Transverse colon (tissue), 4 donors: ENCODE data around the gene SPPL3. TPM values are rescaled to one million over a fixed set of nuclear protein-coding genes. Genes with fewer than 3 reads are reported as not detected.
"Not testable (repeated sequence)": the region's sequence is repeated elsewhere in the genome, so short reads cannot be mapped to it uniquely, and the experiment has no call there.

Source experiments
- DNase-seq: peaks from one replicate; pipeline ENCODE4 v3.0.0-alpha.2; 2019
- H3K27ac ChIP-seq, 4 donors: fragments of 200-600 bp; sonication (generic); 2 replicates each; pipeline ENCODE4 v1.5.1; 2016 to 2018; ENCODE audit warnings: inconsistent platforms in 4 of 4
- H3K27me3 ChIP-seq: fragments of 200-600 bp; sonication (generic); 2 replicates; pipeline ENCODE4 v1.5.1; 2017; ENCODE audit warnings: inconsistent platforms
- H3K36me3 ChIP-seq, 4 donors: fragments of 200-600 bp; sonication (generic); 2 replicates each; pipeline ENCODE4 v1.5.1; 2017 to 2019; ENCODE audit warnings: inconsistent platforms in 4 of 4
- H3K4me1 ChIP-seq, 4 donors: fragments of 200-600 bp; sonication (generic); 2 replicates each; pipeline ENCODE4 v1.5.1; 2017 to 2020; ENCODE audit warnings: inconsistent platforms in 4 of 4
- H3K4me3 ChIP-seq, 4 donors: fragments of 200-600 bp; sonication (generic); 1 replicate in 1 of 4; 2 replicates in 3 of 4; pipeline versions ENCODE4 v1.5.1 to v1.6.1; 2017 to 2019; ENCODE audit warnings: inconsistent platforms in 4 of 4
- H3K9me3 ChIP-seq, 2 donors: fragments of 200-600 bp; sonication (generic); 2 replicates each; pipeline ENCODE4 v1.5.1; 2017 to 2019; ENCODE audit warnings: inconsistent platforms in 2 of 2
- EP300 ChIP-seq: sonication (generic); formaldehyde crosslinking; IDR thresholded peaks from one replicate; pipeline ENCODE4 v1.6.1; 2017; ENCODE audit warnings: antibody characterized with exemption, low read depth
- POLR2A ChIP-seq: fragments of 450-650 bp; IDR thresholded peaks from one replicate; pipeline ENCODE4 v1.6.1; 2016; ENCODE audit warnings: antibody characterized with exemption, mild to moderate bottlenecking, moderate library complexity
- POLR2AphosphoS5 ChIP-seq, 3 donors: sonication (generic); formaldehyde crosslinking; IDR thresholded peaks; one replicate each; pipeline ENCODE4 v1.6.1; 2016; ENCODE audit warnings: antibody characterized with exemption in 3 of 3
- WGBS, 2 donors: methylation state at CpG; one replicate each; pipeline ENCODE4 v1.1.5; 2018; ENCODE audit warnings: low coverage in 1 of 2; 5-methylcytosine and 5-hydroxymethylcytosine counted together
- in situ Hi-C, 4 donors: fragments of 200-750 bp; cut with MboI; loops; one replicate each; pipeline versions ENCODE4 v1.15.0 to v1.15.1; 2017; ENCODE audit warnings: low sequenced_read_pairs in 3 of 4, low pct_ligation_motif_present in 1 of 4, low pct_unique_long_range_greater_than_20kb in 1 of 4
- intact Hi-C: fragments of 100-400 bp; cut with DNase I; formaldehyde crosslinking; loops from one replicate; pipeline ENCODE4 v1.15.1; 2023; ENCODE audit warnings: low total_unique reads
- total RNA-seq, 4 donors: library from RNA; depleted of rRNA; stranded (reverse); fragments of >200 nt; gene quantifications; one replicate each; pipeline ENCODE4 v1.1.0, GENCODE V29; 2016
- TF ChIP-seq, protein P1 (sequence below), 5 experiments: fragments of 200-600 bp in 3 of 5; fragments of 450-650 bp in 2 of 5; sonication (generic) in 3 of 5; IDR thresholded peaks; 1 replicate in 2 of 5; 2 replicates in 3 of 5; pipeline ENCODE4 v1.5.1; 2016 to 2017; ENCODE audit warnings: antibody characterized with exemption in 5 of 5, inconsistent platforms in 3 of 5, mild to moderate bottlenecking in 2 of 5, moderate library complexity in 1 of 5

SPPL3 gene
- total RNA-seq, 4 donors from 2014 or later = 34.7 to 45.4 (median 41.6) TPM

DNA sequence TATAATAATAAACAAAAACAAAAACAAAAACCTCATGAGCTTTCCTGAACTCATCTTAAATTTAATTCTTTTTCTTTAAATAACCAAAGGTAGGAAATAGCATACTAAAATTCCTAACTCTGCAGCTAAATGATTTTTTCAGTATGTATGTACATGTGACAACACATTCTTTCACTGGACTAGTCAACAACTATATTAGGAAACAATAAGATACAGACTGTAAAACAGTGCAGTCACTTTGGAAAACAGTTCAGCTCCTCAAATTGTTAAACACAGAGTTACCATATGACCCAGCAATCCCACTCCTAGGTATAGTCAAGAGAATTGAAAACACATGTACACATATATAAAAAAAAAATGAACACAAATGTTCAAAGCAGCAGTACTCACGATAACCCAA, 64.7 kb downstream of the SPPL3 start:
- Histone ChIP-seq H3K9me3 (no peaks in the 10 kb centered on the region), H3K27me3 (no peaks in the 10 kb centered on the region), H3K36me3 (no peaks in the 10 kb centered on the region), H3K4me1 (peaks cover 0 to 29% (median 16%) of the 10 kb centered on the region in 4 donors), H3K4me3 (no peak overlapping the region), H3K27ac (no peak overlapping the region)
- in situ Hi-C loops (no loop called here), intact Hi-C loops (no loop called here)
- WGBS, 2 donors = 86 to 89% methylated on average over 1 of the region's 1 CpG
- no peak for TF ChIP-seq POLR2A
- no peak for TF ChIP-seq EP300
- TF ChIP-seq, protein P1, sequence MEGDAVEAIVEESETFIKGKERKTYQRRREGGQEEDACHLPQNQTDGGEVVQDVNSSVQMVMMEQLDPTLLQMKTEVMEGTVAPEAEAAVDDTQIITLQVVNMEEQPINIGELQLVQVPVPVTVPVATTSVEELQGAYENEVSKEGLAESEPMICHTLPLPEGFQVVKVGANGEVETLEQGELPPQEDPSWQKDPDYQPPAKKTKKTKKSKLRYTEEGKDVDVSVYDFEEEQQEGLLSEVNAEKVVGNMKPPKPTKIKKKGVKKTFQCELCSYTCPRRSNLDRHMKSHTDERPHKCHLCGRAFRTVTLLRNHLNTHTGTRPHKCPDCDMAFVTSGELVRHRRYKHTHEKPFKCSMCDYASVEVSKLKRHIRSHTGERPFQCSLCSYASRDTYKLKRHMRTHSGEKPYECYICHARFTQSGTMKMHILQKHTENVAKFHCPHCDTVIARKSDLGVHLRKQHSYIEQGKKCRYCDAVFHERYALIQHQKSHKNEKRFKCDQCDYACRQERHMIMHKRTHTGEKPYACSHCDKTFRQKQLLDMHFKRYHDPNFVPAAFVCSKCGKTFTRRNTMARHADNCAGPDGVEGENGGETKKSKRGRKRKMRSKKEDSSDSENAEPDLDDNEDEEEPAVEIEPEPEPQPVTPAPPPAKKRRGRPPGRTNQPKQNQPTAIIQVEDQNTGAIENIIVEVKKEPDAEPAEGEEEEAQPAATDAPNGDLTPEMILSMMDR (IDR thresholded peaks at IDR 0.05) = no peak
- TF ChIP-seq POLR2AphosphoS5 (IDR thresholded peaks at IDR 0.05) = no peak
- DNase-seq = no peak

DNA sequence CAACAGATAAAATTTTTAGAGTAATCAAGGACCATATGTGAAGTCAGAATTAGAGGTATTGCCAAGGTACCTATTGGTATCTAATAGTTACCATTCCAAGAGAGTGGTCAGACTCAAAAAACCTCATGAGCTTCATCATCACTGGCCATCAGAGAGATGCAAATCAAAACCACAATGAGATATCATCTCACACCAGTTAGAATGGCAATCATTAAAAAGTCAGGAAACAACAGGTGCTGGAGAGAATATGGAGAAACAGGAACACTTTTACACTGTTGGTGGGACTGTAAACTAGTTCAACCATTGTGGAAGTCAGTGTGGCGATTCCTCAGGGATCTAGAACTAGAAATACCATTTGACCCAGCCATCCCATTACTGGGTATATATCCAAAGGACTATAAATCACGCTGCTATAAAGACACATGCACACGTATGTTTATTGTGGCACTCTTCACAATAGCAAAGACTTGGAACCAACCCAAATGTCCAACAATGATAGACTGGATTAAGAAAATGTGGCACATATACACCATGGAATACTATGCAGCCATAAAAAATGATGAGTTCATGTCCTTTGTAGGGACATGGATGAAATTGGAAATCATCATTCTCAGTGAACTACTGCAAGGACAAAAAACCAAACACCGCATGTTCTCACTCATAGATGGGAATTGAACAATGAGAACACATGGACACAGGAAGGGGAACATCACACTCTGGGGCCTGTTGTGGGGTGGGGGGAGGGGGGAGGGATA, 65.4 kb downstream of the SPPL3 start:
- DNase-seq, H3K27me3 ChIP-seq, H3K9me3 ChIP-seq, H3K27ac ChIP-seq, H3K4me3 ChIP-seq, in situ Hi-C loops, intact Hi-C loops, H3K36me3 ChIP-seq: not testable (repeated sequence)
- peaks cover 0 to 32% (median 15%) of the 10 kb centered on the region in 4 donors for H3K4me1 ChIP-seq
- WGBS, 2 donors = 96% methylated on average over 4 of the region's 4 CpGs; no CpG with 5 or more reads in 1 of the 2 donors

DNA sequence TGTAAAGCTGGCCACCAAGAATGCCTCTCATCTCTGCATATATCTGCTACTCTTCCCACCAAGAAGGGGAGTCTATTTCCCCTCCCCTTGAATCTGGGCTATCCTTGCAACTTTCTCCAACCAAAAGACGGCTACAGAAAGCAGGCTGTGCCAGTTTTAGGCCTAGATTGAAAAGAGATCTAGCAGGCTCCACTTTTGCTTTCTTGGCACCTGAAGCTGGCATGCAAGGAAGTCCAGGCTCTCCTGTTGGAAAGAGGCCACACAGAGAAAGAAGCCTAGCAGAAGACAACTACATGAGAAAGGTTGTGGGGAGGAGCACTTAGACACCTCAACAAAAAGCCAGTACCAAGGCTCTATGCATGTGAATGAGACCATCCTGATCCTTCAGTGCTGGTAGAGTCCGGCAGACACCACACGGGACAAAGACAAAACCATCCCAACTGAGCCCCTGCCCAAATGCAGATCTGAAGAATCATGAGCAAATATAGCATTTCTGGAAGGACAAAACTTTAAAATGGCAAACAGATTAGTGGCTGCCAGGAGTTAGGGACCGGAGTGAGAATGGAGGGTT, 68.0 kb downstream of the SPPL3 start:
- H3K27ac ChIP-seq = peak overlapping the region in 1 of 4 donors; percentile 16
- no peaks in the 10 kb centered on the region for H3K27me3 ChIP-seq
- H3K36me3 ChIP-seq = no peaks in the 10 kb centered on the region
- TF ChIP-seq, protein P1 (IDR thresholded peaks at IDR 0.05) = no peak
- TF ChIP-seq POLR2AphosphoS5 (IDR thresholded peaks at IDR 0.05) = no peak
- no peak for TF ChIP-seq EP300
- no peak for TF ChIP-seq POLR2A
- no peak overlapping the region for H3K4me3 ChIP-seq
- H3K4me1 ChIP-seq = peaks cover 5 to 54% (median 26%) of the 10 kb centered on the region in 4 donors
- no peaks in the 10 kb centered on the region for H3K9me3 ChIP-seq
- DNase-seq = no peak
- WGBS, 2 donors = 83 to 94% methylated on average over 2 to 4 of the region's 4 CpGs
- in situ Hi-C loops = no loop called here
- intact Hi-C loops = no loop called here

DNA sequence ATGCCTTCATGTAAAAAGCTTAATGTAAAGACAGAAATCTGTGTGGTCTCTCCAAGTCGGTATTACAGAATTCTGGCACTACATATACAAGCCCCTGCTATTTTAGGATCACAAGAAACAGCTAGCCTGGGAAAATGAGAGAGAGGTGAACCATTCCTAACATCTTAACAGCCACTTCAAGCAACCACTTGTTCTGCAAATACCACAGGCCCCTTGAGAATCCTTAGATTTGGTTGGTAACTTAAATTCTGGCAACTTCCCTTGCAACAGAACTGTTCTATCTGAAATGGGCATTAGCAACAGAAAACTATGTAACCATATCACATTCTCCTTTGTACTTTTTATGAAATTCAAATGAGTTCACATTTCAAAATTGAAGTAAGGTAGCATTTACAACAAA, 68.5 kb downstream of the SPPL3 start:
- no peaks in the 10 kb centered on the region for H3K27me3 ChIP-seq
- H3K36me3 ChIP-seq = no peaks in the 10 kb centered on the region
- no peak for DNase-seq
- H3K4me1 ChIP-seq = peaks cover 5 to 59% (median 26%) of the 10 kb centered on the region in 4 donors
- in situ Hi-C loops = no loop called here
- peak overlapping the region in 3 of 4 donors; percentile 3 to 27 (median 16) for H3K27ac ChIP-seq
- 44 to 70% methylated on average over 1 of the region's 1 CpG for WGBS, 2 donors
- no peak overlapping the region for H3K4me3 ChIP-seq
- TF ChIP-seq, protein P1 (IDR thresholded peaks at IDR 0.05) = no peak
- TF ChIP-seq POLR2A = no peak
- no peak for TF ChIP-seq EP300
- TF ChIP-seq POLR2AphosphoS5 (IDR thresholded peaks at IDR 0.05) = no peak
- intact Hi-C loops = no loop called here
- H3K9me3 ChIP-seq = no peaks in the 10 kb centered on the region
